Stomach smooth muscle (tissue), 2 donors: ENCODE measurements around the gene CGB3.
"Not testable (repeated sequence)": the region's sequence is repeated elsewhere in the genome, so short reads cannot be mapped to it uniquely, and the experiment has no call there.

Source experiments
- H3K27ac ChIP-seq: one replicate; pipeline ENCODE4 v1.7.0; 2013; ENCODE audit warnings: mild to moderate bottlenecking, low read length, inconsistent platforms
- H3K27me3 ChIP-seq, 2 donors: one replicate each; pipeline ENCODE4 v1.7.0; 2013; ENCODE audit warnings: low read length in 2 of 2; ENCODE audit not compliant: insufficient read depth in 2 of 2, control insufficient read depth in 1 of 2
- H3K36me3 ChIP-seq, 2 donors: one replicate each; pipeline ENCODE4 v1.7.0; 2013; ENCODE audit warnings: low read length in 2 of 2; ENCODE audit not compliant: control insufficient read depth in 2 of 2, insufficient read depth in 2 of 2
- H3K4me1 ChIP-seq: one replicate; pipeline ENCODE4 v1.7.0; 2013; ENCODE audit warnings: low read length; ENCODE audit not compliant: control insufficient read depth, insufficient read depth
- H3K4me3 ChIP-seq, 2 donors: one replicate each; pipeline ENCODE4 v1.7.0; 2013; ENCODE audit warnings: low read length in 2 of 2
- H3K9ac ChIP-seq, 2 donors: one replicate each; pipeline ENCODE4 v1.7.0; 2013; ENCODE audit warnings: low read length in 2 of 2, mild to moderate bottlenecking in 1 of 2
- H3K9me3 ChIP-seq, 2 donors: one replicate each; pipeline ENCODE4 v1.7.0; 2013; ENCODE audit warnings: low read length in 2 of 2; ENCODE audit not compliant: control insufficient read depth in 2 of 2
- donor health status: healthy.
- donor health status: Pancreatic carcinoma.

The CGB3 gene

GRCh38 chr19:49022116-49022515, 2.0 kb downstream of the CGB3 start:
- H3K27ac ChIP-seq, result no peak overlapping the region
- no peak overlapping the region for H3K9ac ChIP-seq
- peaks cover 14% of the 10 kb centered on the region for H3K4me1 ChIP-seq
- H3K27me3 ChIP-seq, result peaks cover 6 to 24% of the 10 kb centered on the region in 2 donors
- no peaks in the 10 kb centered on the region for H3K9me3 ChIP-seq
- H3K36me3 ChIP-seq, result no peaks in the 10 kb centered on the region
- H3K4me3 ChIP-seq, result no peak overlapping the region

DNA sequence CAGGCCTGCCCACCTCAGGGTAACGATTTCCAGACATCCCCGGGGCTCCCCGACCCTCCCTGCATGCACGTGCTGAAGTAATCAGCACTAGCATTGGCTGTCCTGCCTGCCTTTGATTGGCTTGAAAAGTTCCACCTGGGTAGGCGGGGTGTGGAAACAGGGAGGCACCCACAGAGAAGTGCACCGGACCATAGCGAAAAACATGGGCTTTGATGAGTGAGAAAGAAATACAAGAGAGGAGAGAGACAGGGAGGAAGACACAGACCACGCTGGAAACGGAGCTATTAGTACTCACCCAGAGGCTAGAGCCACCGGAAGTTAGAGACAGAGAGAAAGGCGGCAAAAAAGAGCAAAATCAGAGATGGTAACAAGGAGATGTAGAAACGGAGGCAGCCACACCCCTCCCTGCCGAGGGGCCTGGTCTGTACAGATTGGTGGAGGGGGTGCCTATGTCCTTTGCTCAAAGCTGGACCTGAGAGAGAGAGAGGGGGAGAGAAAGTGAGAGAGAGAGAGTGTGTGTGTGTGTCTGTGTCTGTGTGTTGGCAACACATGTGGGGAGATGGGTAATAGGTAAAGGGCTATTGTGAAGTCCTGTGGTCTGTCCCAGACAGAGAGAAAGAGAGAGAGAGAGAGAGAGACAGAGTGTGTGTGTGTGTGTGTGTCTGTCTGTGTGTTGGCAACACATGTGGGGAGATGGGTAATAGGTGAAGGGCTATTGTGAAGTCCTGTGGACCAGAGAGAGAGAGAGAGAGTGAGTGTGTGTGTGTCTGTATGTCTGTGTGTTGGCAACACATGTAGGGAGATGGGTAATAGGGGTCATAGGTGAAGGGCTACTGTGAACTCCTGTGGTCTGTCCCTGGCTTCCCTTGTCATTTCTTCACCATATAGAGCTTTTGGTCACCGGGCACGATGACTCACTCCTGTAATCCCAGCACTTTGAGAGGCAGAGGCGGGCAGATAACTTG, 2.9 kb downstream of the CGB3 start:
- peaks cover 14% of the 10 kb centered on the region for H3K4me1 ChIP-seq
- H3K27me3 ChIP-seq, result peaks cover 6 to 24% of the 10 kb centered on the region in 2 donors
- no peaks in the 10 kb centered on the region for H3K9me3 ChIP-seq
- no peak overlapping the region for H3K27ac ChIP-seq
- H3K9ac ChIP-seq, result no peak overlapping the region
- H3K36me3 ChIP-seq, result no peaks in the 10 kb centered on the region
- H3K4me3 ChIP-seq, result no peak overlapping the region

DNA sequence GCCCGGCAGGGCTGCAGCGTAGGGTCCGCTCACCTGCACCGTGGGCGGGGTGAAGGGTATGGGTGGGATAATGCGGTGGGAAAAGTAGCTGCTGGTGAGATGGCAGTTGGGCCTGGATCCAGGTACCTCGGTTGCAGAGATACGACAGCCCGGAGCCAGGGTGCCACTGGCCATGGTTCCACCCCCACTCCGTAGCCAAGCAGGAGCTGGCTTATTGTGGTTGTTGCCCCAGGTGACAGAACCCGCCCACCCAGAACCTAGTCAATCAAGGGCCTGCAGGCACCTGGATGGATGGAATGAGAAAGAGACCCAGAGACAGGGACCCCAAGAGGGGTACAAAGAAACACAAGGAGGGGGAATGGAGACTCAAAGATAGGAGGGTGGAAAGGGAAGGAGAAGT, 3.8 kb downstream of the CGB3 start:
- H3K4me1 ChIP-seq, result peaks cover 14% of the 10 kb centered on the region
- no peak overlapping the region for H3K9ac ChIP-seq
- H3K36me3 ChIP-seq, result peaks cover 0 to 5% of the 10 kb centered on the region in 2 donors
- peaks cover 6 to 24% of the 10 kb centered on the region in 2 donors for H3K27me3 ChIP-seq
- H3K27ac ChIP-seq, result no peak overlapping the region
- no peak overlapping the region for H3K4me3 ChIP-seq
- H3K9me3 ChIP-seq, result no peaks in the 10 kb centered on the region

- H3K27ac ChIP-seq, result no peak overlapping the region
- peaks cover 6 to 24% of the 10 kb centered on the region in 2 donors for H3K27me3 ChIP-seq
- peaks cover 0 to 9% of the 10 kb centered on the region in 2 donors for H3K36me3 ChIP-seq
- no peak overlapping the region for H3K9ac ChIP-seq
- H3K9me3 ChIP-seq, result no peaks in the 10 kb centered on the region
- peak overlapping the region in 1 of 2 donors; percentile 71 for H3K4me3 ChIP-seq
- H3K4me1 ChIP-seq, result peaks cover 14% of the 10 kb centered on the region
Observed at GRCh38 chr19:49019242-49019932, 4.7 kb downstream of the CGB3 start.

DNA sequence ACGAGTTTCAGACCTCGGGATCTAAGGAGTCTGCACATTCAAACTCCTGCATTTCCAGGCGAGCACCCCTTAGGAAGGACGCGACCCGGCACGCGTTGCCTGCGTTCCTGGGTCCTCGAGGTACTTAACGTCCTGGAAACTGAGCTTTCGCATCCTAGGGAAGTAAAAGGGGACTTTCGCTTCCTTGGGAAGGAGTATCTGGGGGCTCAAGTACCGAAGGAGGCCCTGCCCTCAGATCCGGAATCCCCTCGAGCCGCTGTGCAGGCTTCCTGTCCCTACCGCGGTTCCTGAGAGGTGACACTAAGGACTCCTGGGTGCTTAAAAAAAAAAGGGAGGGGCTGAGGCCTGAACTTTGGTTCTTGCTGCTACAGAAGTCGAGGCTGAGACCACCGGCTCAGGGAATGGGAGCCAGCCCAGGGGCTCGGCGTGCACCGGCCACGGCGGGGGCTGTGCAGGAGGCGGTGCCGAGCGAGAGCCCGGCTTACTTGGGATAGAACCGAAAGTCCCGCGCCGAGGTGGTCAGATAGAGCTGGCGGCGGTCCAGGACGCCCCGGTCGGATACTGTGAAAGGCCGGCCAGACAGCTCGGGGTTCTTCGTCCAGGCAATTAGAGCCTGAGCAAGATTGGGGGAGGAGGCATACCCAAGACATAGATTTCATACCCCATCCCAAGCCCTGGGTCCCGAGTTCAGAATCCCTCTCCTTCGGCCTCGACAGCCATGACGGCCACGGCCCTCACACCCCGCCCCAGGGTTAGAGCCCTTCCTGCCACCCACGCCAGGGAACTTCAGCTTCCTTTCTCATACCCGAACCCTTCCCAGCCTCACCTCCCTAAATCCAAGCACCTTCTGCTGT, 5.5 kb downstream of the CGB3 start:
- Histone ChIP-seq H3K27me3 (peaks cover 6 to 24% of the 10 kb centered on the region in 2 donors), H3K4me1 (peaks cover 14% of the 10 kb centered on the region), H3K9ac (peak overlapping the region in 1 of 2 donors; percentile 17), H3K4me3 (peak overlapping the region; percentile 38 to 71), H3K36me3 (peaks cover 0 to 12% of the 10 kb centered on the region in 2 donors)
- not testable (repeated sequence) for H3K27ac ChIP-seq, H3K9me3 ChIP-seq

DNA sequence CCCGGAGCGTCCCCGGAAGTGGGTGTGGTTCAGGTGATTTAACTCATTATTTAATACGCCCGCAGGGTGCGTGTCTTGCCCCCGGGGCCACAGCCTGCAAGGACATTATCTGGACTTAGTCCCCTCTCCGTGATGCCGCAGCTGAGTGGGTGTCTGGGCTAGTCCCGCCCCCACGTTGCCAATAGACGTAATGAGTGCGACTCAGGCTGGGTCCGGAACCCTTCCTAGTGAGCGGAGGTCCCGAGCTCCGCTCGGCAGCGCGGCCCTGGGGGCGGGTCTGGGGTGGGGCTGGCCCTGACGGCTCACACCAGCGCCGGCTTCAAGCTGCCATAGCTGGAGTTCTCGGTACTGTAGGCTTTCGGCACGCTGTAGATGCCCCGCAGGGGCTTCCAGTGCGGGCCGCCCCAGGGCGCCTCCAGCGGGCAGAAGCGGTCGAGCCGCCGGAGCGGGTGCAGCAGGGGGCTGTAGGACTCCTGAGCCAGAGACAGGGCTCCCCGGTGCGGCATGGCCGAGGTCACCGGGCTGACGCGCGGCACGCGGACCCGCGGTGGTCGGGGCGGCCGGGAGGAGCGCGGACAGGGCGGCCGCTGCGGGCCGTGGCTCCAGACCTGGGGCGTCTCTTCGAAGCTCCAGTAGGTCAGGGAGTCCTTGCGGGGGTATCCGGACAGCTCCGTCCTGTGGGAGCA, 6.3 kb downstream of the CGB3 start:
- Histone ChIP-seq H3K9ac (peak overlapping the region in 1 of 2 donors; percentile 17), H3K36me3 (peaks cover 0 to 12% of the 10 kb centered on the region in 2 donors), H3K9me3 (no peaks in the 10 kb centered on the region), H3K27me3 (peaks cover 6 to 24% of the 10 kb centered on the region in 2 donors), H3K4me3 (peak overlapping the region; percentile 38 to 71), H3K27ac (no peak overlapping the region), H3K4me1 (peaks cover 14% of the 10 kb centered on the region)

DNA sequence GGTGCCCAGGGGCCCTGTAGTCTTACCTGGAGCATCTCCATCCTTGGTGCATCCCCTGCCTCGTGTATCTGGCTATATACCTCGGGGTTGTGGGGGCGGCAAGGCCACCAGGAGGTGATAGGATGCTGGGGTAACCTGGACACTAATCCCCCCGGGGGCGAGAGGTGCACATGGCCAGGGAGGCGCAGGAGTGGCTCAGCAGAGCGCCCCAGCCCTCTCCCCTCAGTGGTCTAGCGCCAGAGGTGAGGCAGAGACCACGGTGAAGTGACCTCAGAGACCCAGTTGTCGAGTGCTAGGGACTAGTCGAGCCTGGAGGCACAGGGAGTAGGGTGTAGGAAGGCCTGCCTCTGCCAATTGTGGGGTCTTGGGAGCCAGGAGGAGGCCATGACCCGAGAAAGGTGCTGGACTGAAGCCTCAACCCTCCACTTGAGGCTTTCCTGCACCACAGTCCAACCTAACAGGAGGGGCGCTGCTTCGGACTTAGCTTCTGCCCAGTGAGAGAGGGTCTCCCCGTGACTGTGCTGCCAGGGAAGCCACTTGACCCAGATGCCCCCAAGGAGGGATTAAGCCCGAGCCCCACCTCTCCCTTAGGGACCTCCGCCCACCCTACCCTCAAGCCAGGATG, 7.0 kb downstream of the CGB3 start, which contains the start of gene LHB:
TSS of gene LHB (minus strand) at position 51 of the 625 bp plus-strand sequence. CDS start at position 41, 10 bp downstream.
- Histone ChIP-seq H3K36me3 (peaks cover 0 to 12% of the 10 kb centered on the region in 2 donors), H3K27ac (no peak within 1 kb of the TSS), H3K4me1 (peaks cover 14% of the 10 kb centered on the region), H3K9me3 (no peaks in the 10 kb centered on the region), H3K4me3 (peak within 1 kb of the TSS; percentile 38 to 71), H3K9ac (no peak within 1 kb of the TSS), H3K27me3 (peaks cover 6 to 24% of the 10 kb centered on the region in 2 donors)

DNA sequence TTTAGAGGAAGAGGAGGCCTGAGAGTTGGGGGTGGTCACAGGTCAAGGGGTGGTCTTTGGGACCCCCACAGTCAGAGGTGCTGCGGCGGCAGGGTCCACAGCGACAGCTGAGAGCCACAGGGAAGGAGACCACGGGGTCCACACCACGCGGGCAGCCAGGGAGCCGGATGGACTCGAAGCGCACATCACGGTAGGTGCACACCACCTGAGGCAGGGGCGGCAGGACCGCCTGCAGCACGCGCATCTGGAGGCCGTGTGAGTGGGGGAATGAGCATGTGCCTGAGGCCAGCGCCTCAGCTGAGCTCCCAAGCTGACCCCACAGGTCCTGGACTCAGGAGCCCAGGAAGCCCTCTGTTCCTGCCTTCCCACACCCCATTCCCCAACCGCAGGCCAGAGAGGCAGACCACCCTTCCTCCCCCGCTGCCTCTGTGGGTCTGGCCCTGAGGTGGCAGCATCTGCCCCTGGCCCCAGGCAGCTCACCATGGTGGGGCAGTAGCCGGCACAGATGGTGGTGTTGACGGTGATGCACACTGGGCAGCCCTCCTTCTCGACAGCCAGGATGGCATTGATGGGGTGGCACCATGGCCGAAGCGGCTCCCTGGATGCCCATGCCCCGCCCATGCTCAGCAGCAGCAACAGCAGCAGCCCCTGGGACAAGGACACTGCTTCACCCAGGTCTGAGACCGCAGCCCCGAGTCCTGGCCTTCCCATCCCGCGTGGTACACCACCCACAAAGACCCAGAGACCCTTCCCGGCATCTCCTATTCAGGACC, 7.9 kb downstream of the CGB3 start:
- peaks cover 7 to 14% of the 10 kb centered on the region in 2 donors for H3K36me3 ChIP-seq
- H3K27ac ChIP-seq, result no peak overlapping the region
- H3K4me3 ChIP-seq, result no peak overlapping the region
- peaks cover 6 to 24% of the 10 kb centered on the region in 2 donors for H3K27me3 ChIP-seq
- peaks cover 14% of the 10 kb centered on the region for H3K4me1 ChIP-seq
- H3K9ac ChIP-seq, result no peak overlapping the region
- H3K9me3 ChIP-seq, result no peaks in the 10 kb centered on the region

- no peak overlapping the region for H3K4me3 ChIP-seq
- no peak overlapping the region for H3K27ac ChIP-seq
- peaks cover 14% of the 10 kb centered on the region for H3K4me1 ChIP-seq
- H3K27me3 ChIP-seq, result peaks cover 0 to 18% of the 10 kb centered on the region in 2 donors
- peaks cover 20% of the 10 kb centered on the region in 2 donors for H3K36me3 ChIP-seq
- no peak overlapping the region for H3K9ac ChIP-seq
- no peaks in the 10 kb centered on the region for H3K9me3 ChIP-seq
Observed at GRCh38 chr19:49014870-49015255, 9.3 kb downstream of the CGB3 start.
